ENCODE data around the gene LRP1B. TPM values are rescaled to one million over a fixed set of nuclear protein-coding genes. Genes with fewer than 3 reads are reported as not detected.

LRP1B gene
- polyA plus RNA-seq, 4 donors, result 0.92 to 3.7 (median 1.3) TPM

DNA sequence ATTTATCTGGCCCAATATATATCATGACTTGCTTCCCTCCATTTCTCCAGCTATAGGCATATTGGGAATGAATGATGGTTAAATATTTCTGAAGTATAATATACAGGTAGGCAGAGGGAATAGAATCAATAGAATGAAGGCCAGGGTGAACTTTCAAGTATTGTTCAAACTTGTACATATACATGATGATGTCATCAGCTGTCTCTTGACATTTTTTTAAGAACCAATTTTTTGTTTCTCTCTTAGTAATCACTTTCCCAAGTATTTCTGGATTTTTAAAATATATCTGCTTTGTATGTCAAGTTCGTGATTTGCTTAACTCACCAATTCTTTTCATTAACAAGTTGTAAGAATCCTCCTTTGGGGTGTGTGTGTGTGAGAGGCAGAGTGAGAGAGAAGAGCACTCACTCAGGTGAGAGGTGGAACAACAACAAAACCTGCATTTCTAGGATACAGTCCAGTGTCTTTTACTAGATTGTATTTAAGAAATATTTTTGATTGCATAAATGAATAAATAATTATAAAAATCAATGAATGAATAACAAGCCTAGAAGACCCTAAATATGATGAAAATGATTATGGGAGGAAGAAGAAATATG is 1239.1 kb downstream of the LRP1B start:
- no peak for DNase-seq (ENCODE audit: low read depth in 4 of 4, low spot score in 3 of 4)

DNA sequence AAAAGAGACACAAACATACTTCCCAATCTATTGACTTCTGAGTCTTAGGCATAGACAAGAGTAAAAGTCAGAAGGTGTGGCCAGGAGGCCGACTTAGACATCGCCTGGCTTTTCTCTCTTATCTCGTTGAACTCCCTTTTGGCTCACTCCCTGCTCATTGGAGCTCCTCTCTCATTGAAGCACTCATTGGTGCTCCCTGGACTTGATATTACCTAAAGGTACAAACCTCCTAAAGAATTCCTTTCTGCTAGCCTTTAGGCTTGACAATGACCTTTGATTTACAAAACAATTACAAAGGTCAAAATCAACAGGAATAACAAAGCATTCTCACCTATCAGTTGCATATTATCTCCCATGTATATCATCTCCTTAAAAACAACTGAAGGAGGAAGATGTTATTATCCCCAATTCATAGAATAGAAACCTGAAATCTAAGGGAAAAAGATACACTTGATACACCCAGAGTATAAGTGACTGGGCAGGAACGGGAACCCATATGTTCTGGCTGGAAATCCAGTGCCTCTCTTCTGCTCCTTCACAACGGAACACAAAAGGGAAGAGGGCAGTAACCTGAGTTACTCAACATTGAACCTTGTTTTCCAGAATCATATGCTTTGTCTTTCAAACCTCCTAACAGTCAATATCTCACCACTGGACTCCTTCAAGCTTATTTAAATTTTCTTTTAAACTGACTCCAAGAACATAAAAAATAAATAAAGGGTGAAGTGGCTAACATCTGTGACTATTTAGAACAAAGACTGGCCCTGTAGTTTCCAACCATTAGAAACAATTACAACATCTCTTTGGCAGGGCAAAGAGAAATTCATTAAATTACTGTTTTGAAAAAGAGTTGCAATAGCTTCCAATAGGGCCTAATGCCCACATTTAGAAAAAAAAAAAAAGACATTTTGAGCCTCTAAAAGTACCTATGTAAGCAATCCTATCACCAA is 1247.9 kb downstream of the LRP1B start:
- DNase-seq (ENCODE audit: low read depth in 4 of 4, low spot score in 3 of 4), result no peak

DNA sequence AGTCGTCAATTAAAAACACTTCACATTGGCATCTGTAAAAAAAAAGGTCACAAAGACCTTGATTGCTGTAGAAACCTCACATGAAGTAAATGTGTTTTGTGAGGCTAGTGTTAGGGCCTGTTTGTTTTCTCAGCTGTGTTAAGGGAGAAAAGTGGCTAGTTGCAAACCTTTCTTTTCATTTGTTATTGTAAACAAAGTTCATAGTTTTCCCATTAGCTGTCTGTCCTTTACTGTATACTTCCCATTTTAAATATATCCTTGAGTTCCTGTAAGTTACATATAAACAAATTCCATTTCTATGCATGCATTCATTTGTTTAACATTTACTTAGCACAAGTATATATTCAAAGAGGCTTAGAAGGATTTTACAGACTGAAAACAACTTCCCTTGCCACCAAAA is 1250.2 kb downstream of the LRP1B start:
- no peak for DNase-seq (ENCODE audit: low read depth in 4 of 4, low spot score in 3 of 4)

DNA sequence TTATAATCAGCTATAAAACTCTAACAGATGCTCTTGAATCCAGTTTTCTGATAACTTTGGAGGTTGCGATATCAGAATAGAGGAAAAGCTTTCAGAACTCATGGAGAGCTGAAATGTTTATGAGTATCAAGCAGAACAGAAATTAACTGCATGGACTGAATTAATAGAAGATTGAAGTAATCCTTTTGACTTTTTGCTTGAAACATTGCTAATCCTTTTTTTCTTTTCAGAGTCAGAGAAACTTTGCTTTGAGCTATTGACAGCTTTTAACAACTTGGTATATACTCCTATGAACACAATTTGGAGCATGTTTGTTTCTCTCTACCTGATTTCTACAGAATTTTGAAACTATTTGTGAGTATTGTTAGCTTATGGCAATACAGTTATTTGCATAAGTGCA is 1254.8 kb downstream of the LRP1B start:
- DNase-seq (ENCODE audit: low read depth in 4 of 4, low spot score in 3 of 4), result no peak

DNA sequence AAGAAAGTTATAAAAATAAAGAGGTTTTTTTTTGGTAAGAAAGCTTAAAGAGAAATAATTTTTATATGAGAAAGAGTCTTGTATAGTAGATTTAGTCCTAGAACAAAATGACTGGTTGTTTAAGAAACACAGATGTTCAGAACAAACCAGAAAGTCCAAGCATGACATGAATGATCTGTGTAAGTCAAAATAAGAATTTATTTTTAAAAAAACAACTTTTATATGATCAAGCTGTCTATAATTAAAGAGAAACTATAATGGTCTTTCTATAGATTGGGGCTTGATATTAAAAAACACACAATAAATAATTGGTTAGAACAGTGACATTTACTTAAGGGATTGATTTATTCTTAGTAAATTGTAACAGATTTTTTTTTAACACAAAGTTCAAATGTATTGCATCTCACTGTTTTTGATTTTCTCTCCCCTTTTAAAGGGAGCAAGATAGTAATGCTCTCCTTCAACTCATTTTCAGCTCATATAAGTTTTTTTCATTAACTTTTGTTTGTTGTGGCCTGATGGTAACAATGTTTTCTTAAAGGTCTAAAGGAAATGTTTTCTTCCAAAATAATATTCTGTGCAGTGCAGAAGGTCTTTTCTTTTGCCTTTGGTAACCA is 1256.8 kb downstream of the LRP1B start:
- DNase-seq (ENCODE audit: low read depth in 4 of 4, low spot score in 3 of 4), result no peak

DNA sequence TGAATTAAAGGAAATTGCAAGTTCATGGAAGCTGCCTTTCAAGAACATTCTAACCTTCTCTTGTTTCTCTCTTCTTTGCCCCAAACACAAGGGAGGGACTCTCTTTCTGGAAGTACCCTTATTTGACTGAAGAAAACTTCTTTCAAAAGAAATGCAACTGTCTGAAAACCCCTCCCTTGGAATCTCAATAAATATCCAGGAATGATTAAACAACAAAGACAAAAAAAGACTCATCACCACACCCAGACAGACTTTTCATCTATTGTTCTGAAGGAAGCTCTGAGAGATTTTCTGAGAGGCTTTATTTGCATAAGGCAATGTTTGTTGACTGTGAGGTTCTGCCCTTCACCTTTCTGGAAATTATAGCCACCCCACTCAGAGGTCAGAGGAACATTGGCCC is 1260.9 kb downstream of the LRP1B start:
- no peak for DNase-seq (ENCODE audit: low read depth in 4 of 4, low spot score in 3 of 4)

DNA sequence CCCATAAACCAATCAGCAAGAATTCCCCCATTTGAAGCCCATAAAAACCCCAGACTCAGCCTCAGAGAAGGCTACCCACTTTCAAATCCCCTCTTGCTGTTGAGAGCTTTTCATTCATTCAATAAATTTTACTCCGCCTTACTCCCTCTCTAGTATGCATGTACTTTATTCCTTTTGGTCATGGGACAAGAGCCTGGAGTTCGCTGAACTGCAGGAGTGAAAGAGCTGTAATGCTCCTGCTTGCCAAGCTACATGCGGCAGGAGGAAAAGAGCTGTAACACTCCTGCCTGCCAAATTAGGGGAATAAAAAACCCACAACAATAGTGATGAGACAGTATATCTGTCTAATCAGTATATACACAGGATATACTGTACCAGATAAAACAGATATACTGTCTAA is 1261.7 kb downstream of the LRP1B start:
- DNase-seq (ENCODE audit: low read depth in 4 of 4, low spot score in 3 of 4), result no peak

DNA sequence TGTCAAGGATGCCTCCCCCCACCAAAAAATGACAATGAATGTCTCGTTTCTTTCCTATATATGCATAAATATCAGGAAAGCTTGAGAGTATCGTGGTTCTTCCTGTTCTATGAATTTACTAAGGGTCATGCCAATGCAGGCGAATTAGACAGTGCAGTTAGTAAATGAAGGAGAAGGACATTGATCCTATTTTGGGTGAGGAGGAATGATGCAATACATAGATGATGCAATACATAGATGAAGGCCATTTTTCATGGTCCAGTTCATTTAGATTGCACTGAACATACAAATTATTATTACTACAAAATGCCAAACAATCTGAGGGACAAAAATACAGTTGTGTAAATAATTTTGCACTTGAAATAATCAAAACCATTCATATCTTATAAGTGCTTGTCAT is 1265.0 kb downstream of the LRP1B start:
- DNase-seq (ENCODE audit: low read depth in 4 of 4, low spot score in 3 of 4), result no peak

DNA sequence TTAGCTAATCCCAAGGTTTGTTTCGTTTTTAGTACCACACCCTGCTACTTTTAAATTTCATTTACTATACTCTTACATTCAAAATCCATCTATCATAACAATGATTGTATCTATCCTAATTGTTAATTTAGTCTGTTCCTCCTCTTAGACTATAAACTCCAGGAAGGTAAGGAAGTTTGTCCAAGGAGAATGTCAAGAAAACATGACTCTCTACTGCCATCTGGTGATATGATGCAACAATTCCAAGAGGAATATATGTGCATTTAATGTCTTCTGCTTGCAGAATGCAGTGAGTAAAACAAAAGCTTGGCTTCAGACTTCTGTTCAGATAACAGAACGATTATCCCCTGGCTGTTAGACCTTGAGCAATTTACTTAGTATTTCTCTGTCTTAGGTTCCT is 1267.1 kb downstream of the LRP1B start:
- peak; percentile 2 to 26 (median 22) for DNase-seq (ENCODE audit: low read depth in 4 of 4, low spot score in 3 of 4)

DNA sequence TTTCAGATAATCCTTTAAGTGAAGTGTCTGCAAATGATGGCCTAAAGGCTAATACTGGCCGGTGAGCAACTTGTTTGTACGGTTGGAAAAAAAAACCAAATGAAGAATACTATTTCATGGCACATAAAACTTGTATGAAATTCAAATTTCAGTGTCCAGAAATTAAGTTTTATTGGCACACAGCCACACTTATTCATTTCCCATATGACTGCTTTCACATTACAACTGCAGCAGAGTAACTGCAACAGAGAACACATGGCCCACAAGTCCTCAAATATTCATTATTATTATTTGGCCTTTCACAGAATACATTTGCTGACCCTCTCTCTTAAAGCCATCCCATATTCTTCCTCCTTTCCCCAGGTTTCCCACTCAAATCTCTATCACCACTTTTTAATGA is 1268.6 kb downstream of the LRP1B start:
- no peak for DNase-seq (ENCODE audit: low read depth in 4 of 4, low spot score in 3 of 4)

DNA sequence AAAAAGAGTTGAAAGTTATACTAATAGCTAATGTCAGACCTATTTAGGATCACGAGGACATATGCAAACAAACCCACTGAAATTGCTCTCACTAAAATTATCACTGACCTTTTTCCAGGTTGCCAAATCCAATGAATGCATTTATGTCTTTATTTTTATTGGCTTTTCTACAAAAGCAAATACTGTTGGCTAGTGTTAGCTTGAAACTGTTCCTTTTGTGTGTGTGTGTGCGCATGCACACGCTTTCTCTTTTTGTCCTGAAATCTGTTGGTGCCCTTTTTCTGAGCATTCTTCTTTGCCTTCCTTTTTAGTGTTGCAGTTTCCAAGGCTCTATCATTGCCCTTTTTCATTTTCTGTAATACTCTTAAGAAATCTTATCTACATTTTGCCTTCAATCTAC is 1269.2 kb downstream of the LRP1B start:
- DNase-seq (ENCODE audit: low read depth in 4 of 4, low spot score in 3 of 4), result no peak

DNA sequence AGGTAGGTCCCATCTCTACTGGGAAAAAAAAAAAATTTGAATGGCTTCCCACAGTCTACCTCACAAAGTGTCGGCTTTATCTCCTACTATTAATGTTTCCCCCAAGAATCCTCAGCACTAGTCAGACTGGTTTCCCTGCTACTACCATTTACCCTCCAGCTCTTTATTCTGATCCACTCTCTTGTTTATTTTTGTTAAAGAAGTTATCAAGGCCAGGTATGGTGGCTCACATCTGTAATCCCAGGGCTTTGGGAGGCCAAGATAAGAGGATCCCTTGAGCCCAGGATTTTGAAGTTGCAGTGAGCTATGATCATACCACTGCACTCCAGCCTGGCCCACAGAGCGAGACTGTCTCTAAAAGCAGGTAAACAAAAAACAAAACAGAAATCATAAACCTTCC is 1275.3 kb downstream of the LRP1B start:
- no peak for DNase-seq (ENCODE audit: low read depth in 4 of 4, low spot score in 3 of 4)

DNA sequence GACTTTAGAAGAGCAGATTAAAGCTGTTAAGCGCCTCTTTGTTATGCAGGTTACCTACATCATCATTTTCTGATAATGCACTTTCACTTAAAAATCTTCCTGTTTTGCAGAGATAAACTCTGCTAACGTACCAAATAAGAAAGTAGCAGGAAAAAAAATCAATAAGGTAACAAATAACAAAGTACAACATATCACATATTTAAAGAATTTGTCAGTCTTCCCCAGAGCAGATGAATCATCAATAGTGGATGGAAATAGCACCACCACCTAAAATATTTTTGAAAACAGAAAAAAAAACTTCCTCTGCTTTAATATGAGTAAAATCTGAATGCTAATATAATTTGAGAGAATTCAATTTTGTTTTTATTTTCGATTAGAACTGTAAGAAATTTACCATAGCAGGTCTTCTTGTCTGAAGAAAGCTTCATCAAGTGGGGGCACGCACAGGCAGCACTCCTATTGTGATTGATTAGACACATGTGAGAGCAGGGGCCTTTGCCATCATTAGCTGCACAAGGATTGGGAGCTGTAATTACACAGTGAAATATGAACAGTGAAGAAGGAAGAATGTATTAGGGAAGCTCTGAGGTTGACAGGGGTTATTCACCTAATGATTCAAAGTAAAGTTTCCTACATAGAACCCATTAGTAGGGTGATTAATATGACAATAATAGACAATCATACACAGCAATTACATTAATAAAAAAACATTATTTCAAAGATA is 1279.4 kb downstream of the LRP1B start:
- DNase-seq (ENCODE audit: low read depth in 4 of 4, low spot score in 3 of 4), result no peak

DNA sequence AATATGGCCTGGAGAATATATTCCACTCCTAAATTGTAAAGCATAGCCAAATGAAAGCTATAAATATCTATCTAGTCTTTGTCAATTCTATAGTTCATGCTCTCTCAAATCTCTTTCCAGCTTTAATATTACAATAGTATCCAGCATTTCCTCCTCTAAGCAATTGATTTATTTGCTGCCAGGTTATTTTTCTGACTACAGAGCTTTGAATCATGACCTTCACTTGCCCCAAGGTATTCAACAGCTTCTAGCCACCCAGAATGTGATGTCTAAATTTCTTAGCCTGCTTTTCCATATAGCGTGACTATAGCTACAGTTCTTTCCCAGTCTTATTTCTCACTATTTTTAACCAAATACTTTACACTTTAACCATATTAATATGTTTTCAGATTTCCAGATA is 1287.6 kb downstream of the LRP1B start:
- no peak for DNase-seq (ENCODE audit: low read depth in 4 of 4, low spot score in 3 of 4)

DNA sequence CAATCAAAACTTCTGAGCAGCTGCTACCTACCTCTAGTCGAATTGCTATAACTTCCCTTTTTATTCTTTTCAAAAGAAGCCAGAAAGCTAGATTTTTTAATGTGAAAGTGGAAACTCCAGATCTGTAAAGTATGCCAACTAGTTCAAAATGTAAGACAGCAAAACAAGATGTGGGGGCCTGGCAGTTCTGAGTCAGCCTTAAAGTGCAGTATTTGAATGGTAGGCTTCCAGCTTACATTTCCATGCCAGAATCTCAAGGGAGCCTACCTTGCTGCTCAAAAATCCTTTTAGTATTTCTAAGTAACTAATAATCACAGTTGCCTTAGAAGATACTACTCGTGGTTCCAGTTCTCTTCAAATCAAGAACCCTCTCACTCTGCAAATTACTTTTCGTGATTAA is 1288.7 kb downstream of the LRP1B start:
- no peak for DNase-seq (ENCODE audit: low read depth in 4 of 4, low spot score in 3 of 4)

DNA sequence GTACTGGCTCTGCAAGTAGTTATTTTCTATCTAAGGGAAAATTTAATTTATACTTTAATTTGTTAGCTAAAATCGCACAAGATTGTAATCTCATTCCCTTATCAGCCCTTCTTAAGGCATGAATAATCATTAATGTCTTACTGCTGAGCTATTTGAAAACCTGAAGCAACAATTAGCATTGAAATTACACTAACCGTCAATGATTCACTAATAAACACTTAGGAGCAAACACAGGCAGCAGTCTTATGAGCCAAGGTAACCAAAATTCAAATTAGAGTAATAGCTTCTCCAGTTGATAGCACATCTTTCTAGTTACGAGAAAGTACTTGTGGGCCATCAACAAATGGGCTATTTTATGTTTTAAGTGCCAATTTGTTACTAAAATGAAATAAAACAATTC is 1289.7 kb downstream of the LRP1B start:
- DNase-seq (ENCODE audit: low read depth in 4 of 4, low spot score in 3 of 4), result no peak

DNA sequence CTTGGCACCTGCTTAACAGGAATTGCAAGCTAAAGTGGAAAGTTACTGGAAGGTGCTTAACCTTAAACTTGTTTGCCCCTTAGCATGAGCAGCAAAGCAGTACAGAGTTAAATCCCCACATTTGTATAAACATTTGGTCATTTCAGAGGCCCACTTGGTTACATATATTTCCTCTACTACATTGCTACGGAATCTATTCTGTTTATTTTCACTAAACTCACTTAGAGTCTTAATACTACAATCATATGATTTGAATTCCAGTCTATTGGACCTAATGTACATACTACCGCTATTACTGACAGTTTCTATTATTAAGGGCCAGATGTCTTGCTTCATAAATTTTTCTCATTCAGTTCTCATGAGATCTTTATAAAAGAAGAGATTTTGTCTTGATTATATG is 1294.0 kb downstream of the LRP1B start:
- no peak for DNase-seq (ENCODE audit: low read depth in 4 of 4, low spot score in 3 of 4)

DNA sequence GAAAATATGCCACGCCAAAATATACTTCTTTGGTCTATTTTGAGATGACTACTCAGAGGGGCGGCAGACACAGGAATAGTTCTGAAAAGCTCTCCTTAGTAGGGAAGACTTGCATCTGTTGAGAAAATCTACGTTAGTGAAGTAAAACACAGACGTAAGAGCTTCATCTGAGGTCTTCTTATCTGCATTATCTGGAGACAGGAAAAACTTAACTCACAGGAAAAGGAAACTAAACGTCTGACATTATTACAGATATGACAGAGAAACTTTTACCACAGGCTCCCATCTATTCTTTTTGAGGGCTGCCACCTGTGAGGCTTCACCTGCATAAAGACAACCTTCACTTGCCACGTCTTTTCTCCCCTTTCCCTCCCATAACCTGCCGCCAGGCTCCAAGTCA is 1295.7 kb downstream of the LRP1B start:
- no peak for DNase-seq (ENCODE audit: low read depth in 4 of 4, low spot score in 3 of 4)

DNA sequence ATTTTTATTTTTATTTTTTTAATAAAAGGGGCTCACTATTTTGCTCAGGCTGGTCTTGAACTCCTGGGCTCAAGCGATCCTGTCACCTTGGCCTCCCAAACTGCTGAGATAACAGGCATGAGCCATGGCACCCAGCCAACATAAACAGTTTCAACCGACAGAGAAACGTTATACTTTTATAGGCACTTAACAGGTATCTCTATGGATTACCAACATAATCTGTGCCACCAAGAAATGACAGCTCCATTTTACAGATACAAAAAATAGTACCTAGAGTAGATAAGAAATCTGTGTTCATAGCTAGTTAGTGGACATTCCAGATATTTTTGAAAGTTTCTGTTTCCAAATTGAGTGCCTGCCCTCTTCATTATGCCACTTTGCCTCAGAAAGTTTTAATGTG is 1316.7 kb downstream of the LRP1B start:
- DNase-seq (ENCODE audit: low read depth in 4 of 4, low spot score in 3 of 4), result no peak

DNA sequence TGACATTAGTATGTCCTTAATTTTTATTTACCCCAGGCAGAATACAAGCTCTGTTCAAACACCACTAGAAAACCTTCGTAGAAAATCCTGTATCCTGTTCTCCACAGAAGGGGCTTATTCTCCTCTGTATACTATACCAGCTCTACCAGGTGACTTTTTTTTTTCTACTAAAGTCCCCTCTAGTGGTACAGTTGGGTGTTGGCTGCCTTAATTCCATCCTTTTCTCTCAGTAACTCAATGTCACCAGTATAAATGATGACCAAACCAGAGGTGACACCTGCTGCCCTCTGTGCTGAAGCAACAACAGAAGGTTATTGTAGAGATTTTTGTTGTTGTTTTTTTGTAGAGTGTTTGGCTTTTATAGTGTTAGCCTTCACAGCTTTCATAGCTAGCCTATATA is 1322.0 kb downstream of the LRP1B start:
- no peak for DNase-seq (ENCODE audit: low read depth in 4 of 4, low spot score in 3 of 4)

DNA sequence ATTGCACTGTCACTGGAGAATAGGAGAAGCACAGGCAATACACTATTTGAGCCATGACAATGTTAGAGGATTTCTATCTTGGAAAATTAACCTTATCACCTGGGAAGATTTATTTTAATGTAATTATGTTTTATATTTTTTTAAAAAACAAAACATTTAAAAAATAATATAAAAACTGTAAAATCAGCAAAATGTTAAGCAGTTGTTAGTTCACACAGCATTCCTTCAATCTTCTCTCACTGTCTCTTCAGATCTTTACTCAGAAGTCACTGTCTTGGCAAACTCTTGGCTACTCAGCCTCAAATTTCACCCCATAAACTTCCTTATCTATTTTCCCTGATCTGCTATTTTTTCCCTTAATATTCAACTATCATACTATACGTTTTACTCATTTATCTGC is 1322.6 kb downstream of the LRP1B start:
- DNase-seq (ENCODE audit: low read depth in 4 of 4, low spot score in 3 of 4), result no peak

Data from left renal pelvis (tissue), 4 donors.